Breast epithelium (tissue), 3 donors: Measurements from ENCODE around the gene SLC37A1.

ENCODE experiments used
- CTCF ChIP-seq, 3 donors: fragments of 450-650 bp; IDR thresholded peaks; one replicate each; pipeline ENCODE4 v1.5.1; 2016 to 2017; ENCODE audit warnings: antibody characterized with exemption in 3 of 3, mild to moderate bottlenecking in 3 of 3, moderate library complexity in 3 of 3
- POLR2AphosphoS5 ChIP-seq, 3 donors: sonication (generic); formaldehyde crosslinking; IDR thresholded peaks; one replicate each; pipeline ENCODE4 v1.6.1; 2017; ENCODE audit warnings: antibody characterized with exemption in 3 of 3

GRCh38 chr21:42498012-42498411, 15.6 kb upstream of the SLC37A1 start:
- TF ChIP-seq POLR2AphosphoS5 (IDR thresholded peaks at IDR 0.05) (no peak), CTCF (IDR thresholded peaks at IDR 0.05) (no peak)
